Measurements from ENCODE around the gene AFAP1L1. TPM values are rescaled to one million over a fixed set of nuclear protein-coding genes. Genes with fewer than 3 reads are reported as not detected.

AFAP1L1 gene
- total RNA-seq, 2 experiments from 2014 or later: not detected

- peaks cover 5% of the 10 kb centered on the region for H3K36me3 Mint-ChIP-seq
- CTCF ChIA-PET: interaction anchor here (0.8 to 5.5 kb wide), 4 partner anchors 25 to 93 kb away, joined by 3 to 29 read pairs (median 3); no protein-coding TSS in a partner anchor
These were observed 70.2 kb downstream of the AFAP1L1 start for GRCh38 chr5:149341876-149342275.

GRCh38 chr5:149344151-149344550, 72.5 kb downstream of the AFAP1L1 start:
- peak overlapping the region; percentile 97 for H3K4me3 Mint-ChIP-seq
- H3K27ac Mint-ChIP-seq: peak overlapping the region; percentile 66
- H3K9me3 Mint-ChIP-seq: no peaks in the 10 kb centered on the region
- no peaks in the 10 kb centered on the region for H3K27me3 Mint-ChIP-seq
- DNase-seq: no peak
- peaks cover 36% of the 10 kb centered on the region for H3K4me1 Mint-ChIP-seq (ENCODE audit: low read depth)
- POLR2A ChIA-PET: interaction anchor here (1.6 to 6.9 kb wide), 3 partner anchors 8 to 205 kb away, joined by 3 to 140 read pairs (median 23); partner anchors contain the start of gene PCYOX1L
- peaks cover 27% of the 10 kb centered on the region for H3K36me3 Mint-ChIP-seq
- intact Hi-C loops (cut with micrococcal nuclease): loop anchor here (2.0 to 10.0 kb wide), 3 partner anchors 27 to 657 kb away; partner anchors contain the start of genes HMGXB3 and TIGD6
- CTCF ChIA-PET: interaction anchor here (1.1 to 5.5 kb wide), 3 partner anchors 13 to 27 kb away, joined by 6 to 43 read pairs (median 29); partner anchors contain the start of gene PCYOX1L

More at GRCh38 chr5:149341876-149342275, 70.2 kb downstream of the AFAP1L1 start:
- POLR2A ChIA-PET: interaction anchor here (0.6 kb wide), 1 partner anchor 177 kb away, joined by 3 read pairs; no protein-coding TSS in a partner anchor
- no peak overlapping the region for H3K4me3 Mint-ChIP-seq
- intact Hi-C loops (cut with micrococcal nuclease): loop anchor here (10.0 kb wide), 1 partner anchor 383 kb away; no protein-coding TSS in a partner anchor
- no peak for DNase-seq
- no peaks in the 10 kb centered on the region for H3K9me3 Mint-ChIP-seq
- H3K4me1 Mint-ChIP-seq (ENCODE audit: low read depth): peaks cover 14% of the 10 kb centered on the region
- no peak overlapping the region for H3K27ac Mint-ChIP-seq
- H3K27me3 Mint-ChIP-seq: no peaks in the 10 kb centered on the region

GRCh38 chr5:149345147-149345891, 73.7 kb downstream of the AFAP1L1 start, which contains the start of gene GRPEL2:
GRPEL2 (plus strand) TSS chr5:149345499; CDS start chr5:149345540, 41 bp downstream.
- peaks cover 38% of the 10 kb centered on the region for H3K36me3 Mint-ChIP-seq
- H3K27me3 Mint-ChIP-seq: no peaks in the 10 kb centered on the region
- peak; percentile 97 for DNase-seq
- intact Hi-C loops (cut with micrococcal nuclease): loop anchor here (1.0 to 10.0 kb wide), 5 partner anchors 12 to 655 kb away; partner anchors contain the start of genes HMGXB3 and TIGD6
- ChIA-PET POLR2A (interaction anchor here (0.6 to 6.9 kb wide), 8 partner anchors 10 to 1065 kb away, joined by 3 to 140 read pairs (median 6); partner anchors contain the start of genes CSNK1A1 and PCYOX1L), CTCF (interaction anchor here (0.6 to 5.5 kb wide), 10 partner anchors 12 to 220 kb away, joined by 3 to 43 read pairs (median 5); partner anchors contain the start of genes ABLIM3 and PCYOX1L)
- H3K4me1 Mint-ChIP-seq (ENCODE audit: low read depth): peaks cover 46% of the 10 kb centered on the region
- H3K4me3 Mint-ChIP-seq: peak within 1 kb of the TSS; percentile 97
- peak within 1 kb of the TSS; percentile 93 for H3K27ac Mint-ChIP-seq
- no peaks in the 10 kb centered on the region for H3K9me3 Mint-ChIP-seq

- Mint-ChIP-seq H3K27ac (peak overlapping the region; percentile 93), H3K4me1 (ENCODE audit: low read depth) (peaks cover 51% of the 10 kb centered on the region), H3K9me3 (no peaks in the 10 kb centered on the region), H3K4me3 (peak overlapping the region; percentile 97), H3K36me3 (peaks cover 44% of the 10 kb centered on the region), H3K27me3 (no peaks in the 10 kb centered on the region)
- peak; percentile 41 for DNase-seq
- intact Hi-C loops (cut with micrococcal nuclease): loop anchor here (1.0 to 10.0 kb wide), 6 partner anchors 11 to 655 kb away; partner anchors contain the start of genes CSNK1A1, HMGXB3 and TIGD6
- POLR2A ChIA-PET: interaction anchor here (0.6 to 6.9 kb wide), 8 partner anchors 11 to 1065 kb away, joined by 3 to 140 read pairs (median 6); partner anchors contain the start of genes CSNK1A1 and PCYOX1L
- CTCF ChIA-PET: interaction anchor here (1.1 to 5.5 kb wide), 5 partner anchors 11 to 614 kb away, joined by 3 to 43 read pairs (median 11); partner anchors contain the start of gene PCYOX1L
These were observed 74.2 kb downstream of the AFAP1L1 start for GRCh38 chr5:149345892-149346222.

GRCh38 chr5:149348518-149348917, 76.9 kb downstream of the AFAP1L1 start:
- Mint-ChIP-seq H3K4me1 (ENCODE audit: low read depth) (peaks cover 73% of the 10 kb centered on the region), H3K27me3 (no peaks in the 10 kb centered on the region), H3K27ac (peak overlapping the region; percentile 93), H3K9me3 (no peaks in the 10 kb centered on the region), H3K4me3 (peak overlapping the region; percentile 97), H3K36me3 (peaks cover 66% of the 10 kb centered on the region)
- DNase-seq: no peak
- ChIA-PET CTCF (no interaction called here), POLR2A (interaction anchor here (6.9 kb wide), 1 partner anchor 8 kb away, joined by 140 read pairs; the partner anchor contains the start of gene PCYOX1L)
- intact Hi-C loops (cut with micrococcal nuclease): loop anchor here (5.0 to 10.0 kb wide), 2 partner anchors 376 to 541 kb away; no protein-coding TSS in a partner anchor

GRCh38 chr5:149349382-149349781, 77.7 kb downstream of the AFAP1L1 start:
- CTCF ChIA-PET: interaction anchor here (1.5 kb wide), 1 partner anchor 18 kb away, joined by 6 read pairs; no protein-coding TSS in a partner anchor
- Mint-ChIP-seq H3K36me3 (peaks cover 73% of the 10 kb centered on the region), H3K9me3 (no peaks in the 10 kb centered on the region), H3K27ac (peak overlapping the region; percentile 93), H3K4me1 (ENCODE audit: low read depth) (peaks cover 73% of the 10 kb centered on the region), H3K4me3 (no peak overlapping the region), H3K27me3 (no peaks in the 10 kb centered on the region)
- no peak for DNase-seq
- intact Hi-C loops (cut with micrococcal nuclease): loop anchor here (5.0 to 10.0 kb wide), 2 partner anchors 375 to 542 kb away; no protein-coding TSS in a partner anchor
- POLR2A ChIA-PET: interaction anchor here (1.4 to 6.9 kb wide), 2 partner anchors 7 to 202 kb away, joined by 3 to 140 read pairs; partner anchors contain the start of genes CSNK1A1 and PCYOX1L

GRCh38 chr5:149352169-149352568, 80.5 kb downstream of the AFAP1L1 start:
- Mint-ChIP-seq H3K36me3 (peaks cover 83% of the 10 kb centered on the region), H3K27me3 (no peaks in the 10 kb centered on the region), H3K27ac (no peak overlapping the region), H3K4me1 (ENCODE audit: low read depth) (peaks cover 87% of the 10 kb centered on the region), H3K4me3 (no peak overlapping the region), H3K9me3 (no peaks in the 10 kb centered on the region)
- DNase-seq: no peak
- CTCF ChIA-PET: interaction anchor here (10.5 kb wide), 1 partner anchor 17 kb away, joined by 139 read pairs; no protein-coding TSS in a partner anchor
- intact Hi-C loops (cut with micrococcal nuclease): no loop called here
- POLR2A ChIA-PET: no interaction called here

- intact Hi-C loops (cut with micrococcal nuclease): no loop called here
- Mint-ChIP-seq H3K27ac (peak overlapping the region; percentile 44), H3K4me3 (no peak overlapping the region), H3K4me1 (ENCODE audit: low read depth) (peaks cover 79% of the 10 kb centered on the region), H3K27me3 (no peaks in the 10 kb centered on the region), H3K36me3 (peaks cover 68% of the 10 kb centered on the region), H3K9me3 (no peaks in the 10 kb centered on the region)
- DNase-seq: no peak
- ChIA-PET POLR2A (interaction anchor here (6.9 kb wide), 1 partner anchor 7 kb away, joined by 140 read pairs; the partner anchor contains the start of gene GRPEL2), CTCF (interaction anchor here (1.3 to 10.5 kb wide), 2 partner anchors 15 to 20 kb away, joined by 3 to 139 read pairs; no protein-coding TSS in a partner anchor)
These were observed 82.3 kb downstream of the AFAP1L1 start for GRCh38 chr5:149353911-149354310.

GRCh38 chr5:149355688-149356087, 84.0 kb downstream of the AFAP1L1 start:
- Mint-ChIP-seq H3K27ac (peak overlapping the region; percentile 90), H3K9me3 (no peaks in the 10 kb centered on the region), H3K4me3 (peak overlapping the region; percentile 33), H3K4me1 (ENCODE audit: low read depth) (peaks cover 81% of the 10 kb centered on the region), H3K27me3 (no peaks in the 10 kb centered on the region), H3K36me3 (peaks cover 55% of the 10 kb centered on the region)
- intact Hi-C loops (cut with micrococcal nuclease): loop anchor here (2.0 to 5.0 kb wide), 2 partner anchors 973 to 1402 kb away; partner anchors contain the start of genes DCTN4 and FBXO38
- DNase-seq: peak; percentile 69
- CTCF ChIA-PET: interaction anchor here (1.4 to 10.5 kb wide), 3 partner anchors 10 to 42 kb away, joined by 4 to 139 read pairs (median 43); partner anchors contain the start of gene GRPEL2
- POLR2A ChIA-PET: interaction anchor here (1.0 to 6.9 kb wide), 4 partner anchors 9 to 194 kb away, joined by 4 to 140 read pairs (median 6); partner anchors contain the start of gene GRPEL2

GRCh38 chr5:149356391-149356790, 84.7 kb downstream of the AFAP1L1 start:
- no peaks in the 10 kb centered on the region for H3K27me3 Mint-ChIP-seq
- H3K27ac Mint-ChIP-seq: peak overlapping the region; percentile 90
- ChIA-PET POLR2A (interaction anchor here (0.6 to 6.9 kb wide), 6 partner anchors 9 to 549 kb away, joined by 3 to 140 read pairs (median 6); partner anchors contain the start of genes CSNK1A1 and GRPEL2), CTCF (interaction anchor here (0.7 to 10.5 kb wide), 6 partner anchors 11 to 1055 kb away, joined by 4 to 139 read pairs (median 11); partner anchors contain the start of genes ARHGEF37, CSNK1A1 and GRPEL2)
- H3K4me3 Mint-ChIP-seq: peak overlapping the region; percentile 21
- intact Hi-C loops (cut with micrococcal nuclease): loop anchor here (2.0 to 5.0 kb wide), 2 partner anchors 974 to 1401 kb away; partner anchors contain the start of genes DCTN4 and FBXO38
- no peaks in the 10 kb centered on the region for H3K9me3 Mint-ChIP-seq
- H3K36me3 Mint-ChIP-seq: peaks cover 47% of the 10 kb centered on the region
- peak; percentile 70 for DNase-seq
- peaks cover 76% of the 10 kb centered on the region for H3K4me1 Mint-ChIP-seq (ENCODE audit: low read depth)

Data from activated CD4-positive, alpha-beta memory T cell treated with anti-CD3 and anti-CD28 coated beads for 36 hours (primary cell).